Measurements from ENCODE around the gene FMNL2.

FMNL2 gene

GRCh38 chr2:152488075-152488474 is 153.1 kb downstream of the FMNL2 start:
- H3K79me2 ChIP-seq (ENCODE audit: insufficient read depth, low read length): no peaks in the 10 kb centered on the region
- H3K36me3 ChIP-seq (ENCODE audit: insufficient read depth, low read length): no peaks in the 10 kb centered on the region
- H3K27me3 ChIP-seq (ENCODE audit: insufficient read depth, low read length, poor library complexity): no peaks in the 10 kb centered on the region
- H3K4me1 ChIP-seq (ENCODE audit: insufficient read depth, low read length): no peaks in the 10 kb centered on the region
- DNase-seq: no peak
- no peak overlapping the region for H3K4me2 ChIP-seq (ENCODE audit: insufficient read depth, low read length)
- no peaks in the 10 kb centered on the region for H3K9me3 ChIP-seq (ENCODE audit: insufficient read depth, low read length, severe bottlenecking)
- ATAC-seq (ENCODE audit: insufficient read depth, low read depth): no peak
- no peak overlapping the region for H3K27ac ChIP-seq (ENCODE audit: low read length)
- H3K9ac ChIP-seq (ENCODE audit: low read depth, low read length): no peak overlapping the region
- H2AFZ ChIP-seq (ENCODE audit: low read depth, low read length): no peak overlapping the region
- H4K20me1 ChIP-seq (ENCODE audit: insufficient read depth, low read length): no peaks in the 10 kb centered on the region
- TF ChIP-seq CTCF (IDR thresholded peaks at IDR 0.05; ENCODE audit: borderline replicate concordance, extremely low read depth, low read length, poor library complexity, severe bottlenecking) (no peak), EZH2 (IDR thresholded peaks at IDR 0.05; ENCODE audit: borderline replicate concordance, low read depth, low read length, severe bottlenecking) (no peak)
- no peak overlapping the region for H3K4me3 ChIP-seq (ENCODE audit: low read depth in 1 of 2, low read length in 2 of 2)

GRCh38 chr2:152489364-152489763 is 154.4 kb downstream of the FMNL2 start:
- DNase-seq: no peak
- Histone ChIP-seq H3K27me3 (ENCODE audit: insufficient read depth, low read length, poor library complexity) (no peaks in the 10 kb centered on the region), H4K20me1 (ENCODE audit: insufficient read depth, low read length) (no peaks in the 10 kb centered on the region), H3K36me3 (ENCODE audit: insufficient read depth, low read length) (no peaks in the 10 kb centered on the region), H2AFZ (ENCODE audit: low read depth, low read length) (no peak overlapping the region), H3K79me2 (ENCODE audit: insufficient read depth, low read length) (no peaks in the 10 kb centered on the region), H3K4me3 (ENCODE audit: low read depth in 1 of 2, low read length in 2 of 2) (no peak overlapping the region), H3K4me2 (ENCODE audit: insufficient read depth, low read length) (no peak overlapping the region), H3K4me1 (ENCODE audit: insufficient read depth, low read length) (no peaks in the 10 kb centered on the region), H3K9me3 (ENCODE audit: insufficient read depth, low read length, severe bottlenecking) (no peaks in the 10 kb centered on the region), H3K27ac (ENCODE audit: low read length) (no peak overlapping the region), H3K9ac (ENCODE audit: low read depth, low read length) (no peak overlapping the region)
- TF ChIP-seq CTCF (IDR thresholded peaks at IDR 0.05; ENCODE audit: borderline replicate concordance, extremely low read depth, low read length, poor library complexity, severe bottlenecking) (no peak), EZH2 (IDR thresholded peaks at IDR 0.05; ENCODE audit: borderline replicate concordance, low read depth, low read length, severe bottlenecking) (no peak)
- no peak for ATAC-seq (ENCODE audit: insufficient read depth, low read depth)

DNA sequence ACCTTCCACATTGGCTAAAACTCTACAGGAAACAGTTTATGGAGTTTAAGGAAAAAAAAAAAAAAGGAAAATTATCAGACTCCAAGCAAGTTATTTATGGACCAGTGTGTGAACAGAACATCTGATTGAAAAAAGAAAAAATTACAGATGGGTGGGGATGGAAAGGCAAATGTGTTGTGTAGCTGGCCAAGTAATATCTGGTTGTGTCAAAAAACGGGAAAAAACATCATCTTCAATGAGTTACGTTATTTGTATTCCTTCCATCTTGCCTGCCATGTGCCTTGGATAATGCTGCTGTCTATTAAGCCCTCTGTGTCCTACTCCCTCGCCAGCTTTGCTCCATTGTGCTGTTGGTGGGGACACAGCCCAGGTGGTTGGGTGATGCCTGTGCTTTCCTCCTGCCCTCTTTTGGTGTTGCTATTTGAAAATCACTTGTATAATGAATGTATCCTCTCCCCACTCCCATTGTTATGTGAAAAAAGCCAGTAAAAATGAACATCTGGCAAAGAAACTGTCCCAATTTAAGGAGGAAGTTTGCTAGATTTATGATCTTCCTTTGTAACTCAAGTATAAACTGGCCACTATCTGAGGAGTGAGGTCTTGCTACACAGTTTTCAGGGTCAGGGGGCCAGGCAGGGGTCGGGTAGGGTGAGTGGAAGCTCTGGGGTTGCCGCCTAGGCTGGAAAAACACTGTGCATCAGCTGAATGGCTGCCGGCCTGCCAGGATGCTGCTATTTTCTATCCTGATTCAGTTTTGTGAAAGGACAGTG is 155.9 kb downstream of the FMNL2 start:
- Histone ChIP-seq H3K9me3 (ENCODE audit: insufficient read depth, low read length, severe bottlenecking) (no peaks in the 10 kb centered on the region), H4K20me1 (ENCODE audit: insufficient read depth, low read length) (no peaks in the 10 kb centered on the region), H3K9ac (ENCODE audit: low read depth, low read length) (no peak overlapping the region), H3K27ac (ENCODE audit: low read length) (no peak overlapping the region), H3K79me2 (ENCODE audit: insufficient read depth, low read length) (no peaks in the 10 kb centered on the region), H3K4me2 (ENCODE audit: insufficient read depth, low read length) (no peak overlapping the region), H3K36me3 (ENCODE audit: insufficient read depth, low read length) (no peaks in the 10 kb centered on the region), H2AFZ (ENCODE audit: low read depth, low read length) (no peak overlapping the region), H3K4me1 (ENCODE audit: insufficient read depth, low read length) (no peaks in the 10 kb centered on the region), H3K4me3 (ENCODE audit: low read depth in 1 of 2, low read length in 2 of 2) (no peak overlapping the region), H3K27me3 (ENCODE audit: insufficient read depth, low read length, poor library complexity) (no peaks in the 10 kb centered on the region)
- ATAC-seq (ENCODE audit: insufficient read depth, low read depth): no peak
- TF ChIP-seq EZH2 (IDR thresholded peaks at IDR 0.05; ENCODE audit: borderline replicate concordance, low read depth, low read length, severe bottlenecking): no peak
- TF ChIP-seq CTCF (IDR thresholded peaks at IDR 0.05; ENCODE audit: borderline replicate concordance, extremely low read depth, low read length, poor library complexity, severe bottlenecking): no peak
- no peak for DNase-seq
